ACC112 (cell line): ENCODE measurements around the gene ABCC11.
A peak's percentile ranks its signal among the peaks of the same experiment; 100 is the strongest.
"Not testable (repeated sequence)": the region's sequence is repeated elsewhere in the genome, so short reads cannot be mapped to it uniquely, and the experiment has no call there.

Experiments used
- H2AFZ ChIP-seq: fragments of 200-600 bp; sonication (generic); one replicate; pipeline ENCODE4 v1.6.0; 2017; ENCODE audit warnings: antibody characterized with exemption, low read length; ENCODE audit not compliant: unreplicated experiment
- H3K27ac ChIP-seq: fragments of 200-600 bp; sonication (generic); 2 replicates; pipeline ENCODE4 v1.5.1; 2014; ENCODE audit warnings: low read depth, mild to moderate bottlenecking, antibody characterized with exemption, low read length, moderate library complexity
- H3K27me3 ChIP-seq: fragments of 200-600 bp; sonication (generic); 2 replicates; pipeline ENCODE4 v1.6.1; 2014; ENCODE audit warnings: mild to moderate bottlenecking, antibody characterized with exemption, low read length, moderate library complexity, mixed read lengths; ENCODE audit not compliant: insufficient read depth
- H3K36me3 ChIP-seq: fragments of 200-600 bp; sonication (generic); 2 replicates; pipeline ENCODE4 v1.6.1; 2016; ENCODE audit warnings: mild to moderate bottlenecking, antibody characterized with exemption, low read length, moderate library complexity, mixed read lengths; ENCODE audit not compliant: insufficient read depth
- H3K4me1 ChIP-seq: fragments of 200-600 bp; sonication (generic); one replicate; pipeline ENCODE4 v1.6.1; 2016; ENCODE audit warnings: low read length, mixed read lengths; ENCODE audit not compliant: insufficient read depth, unreplicated experiment, control insufficient read depth
- H3K4me3 ChIP-seq: fragments of 200-600 bp; sonication (generic); 2 replicates; pipeline ENCODE4 v1.5.1; 2014; ENCODE audit warnings: mild to moderate bottlenecking, low read depth, low read length
- H3K79me2 ChIP-seq: fragments of 200-600 bp; sonication (generic); one replicate; pipeline ENCODE4 v1.6.0; 2016; ENCODE audit warnings: low read length; ENCODE audit not compliant: control insufficient read depth, unreplicated experiment, insufficient read depth

ABCC11 gene

DNA sequence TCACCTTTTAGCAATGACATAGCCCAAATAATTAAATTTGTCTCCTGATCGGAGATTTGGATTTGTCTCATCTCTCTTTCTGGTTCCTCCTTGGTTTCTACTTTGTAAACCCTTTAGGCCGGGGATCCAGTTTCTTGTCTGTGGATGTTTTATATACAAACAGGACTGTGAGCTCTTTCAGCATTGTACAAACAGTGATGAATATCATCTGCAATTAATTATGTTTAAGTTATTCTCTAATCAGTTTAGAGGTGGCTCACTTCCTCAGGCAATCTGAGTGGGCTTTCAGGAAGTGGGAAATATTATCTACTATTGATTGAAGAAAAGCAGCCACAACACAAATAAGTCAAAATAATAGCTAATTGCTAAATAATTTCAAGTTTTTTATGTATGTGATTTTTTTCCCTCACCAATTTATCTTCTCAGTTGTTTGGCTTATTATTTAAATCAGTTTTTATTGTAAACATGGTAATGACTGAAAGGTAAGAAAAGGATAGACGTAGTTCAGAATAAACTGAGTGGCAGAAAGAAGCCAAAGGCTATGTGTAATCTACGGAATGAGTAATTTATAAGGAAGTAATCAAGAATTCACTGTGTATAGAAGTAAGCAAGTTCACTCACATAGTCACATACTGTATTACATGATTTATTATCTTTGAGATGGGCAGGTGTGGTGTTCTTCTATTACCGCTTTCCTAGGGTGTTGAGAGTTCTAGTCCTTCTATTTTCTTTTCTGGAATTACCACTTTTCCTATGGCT lies 3.4 kb upstream of the ABCC11 start:
- Histone ChIP-seq H2AFZ (no peak overlapping the region), H3K4me1 (peaks cover 10% of the 10 kb centered on the region), H3K27ac (no peak overlapping the region), H3K79me2 (peaks cover 52% of the 10 kb centered on the region), H3K4me3 (no peak overlapping the region), H3K27me3 (no peaks in the 10 kb centered on the region), H3K36me3 (peaks cover 5% of the 10 kb centered on the region; the same call in 1 of the 2 replicates)

DNA sequence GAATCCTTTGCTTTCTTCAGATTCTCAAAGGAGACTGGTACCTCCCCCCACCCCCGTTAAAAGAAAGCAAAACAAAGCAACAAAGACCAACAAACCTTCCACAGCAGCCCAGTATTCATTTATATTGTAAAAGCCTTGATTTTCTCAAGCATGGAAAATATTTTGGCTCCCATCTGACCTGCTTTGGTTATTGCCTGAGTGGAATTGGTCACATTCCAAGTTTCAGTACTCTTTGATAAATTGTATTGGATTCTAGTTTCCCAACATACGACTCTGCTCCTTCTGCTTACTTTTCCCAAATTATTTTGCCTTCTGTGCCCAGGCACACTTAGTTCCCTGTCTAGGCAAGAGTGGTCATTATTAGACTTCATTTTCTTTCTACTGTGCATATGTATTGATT lies 1.3 kb downstream of the ABCC11 start:
- H3K36me3 ChIP-seq = no peaks in the 10 kb centered on the region
- peaks cover 16% of the 10 kb centered on the region for H3K4me1 ChIP-seq
- no peaks in the 10 kb centered on the region for H3K27me3 ChIP-seq
- H3K4me3 ChIP-seq = peak overlapping the region; percentile 94
- H3K79me2 ChIP-seq = peaks cover 60% of the 10 kb centered on the region
- no peak overlapping the region for H2AFZ ChIP-seq
- no peak overlapping the region for H3K27ac ChIP-seq

DNA sequence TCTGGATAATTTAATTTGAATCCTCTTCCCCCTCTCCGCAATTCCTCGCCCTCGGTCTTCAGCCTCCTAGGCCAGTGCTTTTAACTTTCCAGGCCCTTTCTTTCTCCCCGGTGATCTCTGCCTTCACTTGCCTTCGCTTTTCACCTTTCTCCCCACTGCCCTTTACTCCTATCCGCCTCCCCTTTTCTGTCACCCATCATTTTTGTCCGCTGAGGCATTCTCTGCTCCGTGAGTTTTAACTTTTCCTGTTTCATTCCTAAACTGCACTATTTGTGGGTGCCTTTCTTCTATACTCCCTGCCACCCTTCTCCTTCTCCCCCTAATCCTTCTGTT lies 2.5 kb downstream of the ABCC11 start:
- peaks cover 16% of the 10 kb centered on the region for H3K4me1 ChIP-seq
- H3K36me3 ChIP-seq = no peaks in the 10 kb centered on the region
- peak overlapping the region; percentile 48; the same call in 1 of the 2 replicates for H3K27ac ChIP-seq
- H3K79me2 ChIP-seq = peaks cover 52% of the 10 kb centered on the region
- H3K4me3 ChIP-seq = peak overlapping the region; percentile 94
- no peaks in the 10 kb centered on the region for H3K27me3 ChIP-seq
- peak overlapping the region; percentile 94 for H2AFZ ChIP-seq

DNA sequence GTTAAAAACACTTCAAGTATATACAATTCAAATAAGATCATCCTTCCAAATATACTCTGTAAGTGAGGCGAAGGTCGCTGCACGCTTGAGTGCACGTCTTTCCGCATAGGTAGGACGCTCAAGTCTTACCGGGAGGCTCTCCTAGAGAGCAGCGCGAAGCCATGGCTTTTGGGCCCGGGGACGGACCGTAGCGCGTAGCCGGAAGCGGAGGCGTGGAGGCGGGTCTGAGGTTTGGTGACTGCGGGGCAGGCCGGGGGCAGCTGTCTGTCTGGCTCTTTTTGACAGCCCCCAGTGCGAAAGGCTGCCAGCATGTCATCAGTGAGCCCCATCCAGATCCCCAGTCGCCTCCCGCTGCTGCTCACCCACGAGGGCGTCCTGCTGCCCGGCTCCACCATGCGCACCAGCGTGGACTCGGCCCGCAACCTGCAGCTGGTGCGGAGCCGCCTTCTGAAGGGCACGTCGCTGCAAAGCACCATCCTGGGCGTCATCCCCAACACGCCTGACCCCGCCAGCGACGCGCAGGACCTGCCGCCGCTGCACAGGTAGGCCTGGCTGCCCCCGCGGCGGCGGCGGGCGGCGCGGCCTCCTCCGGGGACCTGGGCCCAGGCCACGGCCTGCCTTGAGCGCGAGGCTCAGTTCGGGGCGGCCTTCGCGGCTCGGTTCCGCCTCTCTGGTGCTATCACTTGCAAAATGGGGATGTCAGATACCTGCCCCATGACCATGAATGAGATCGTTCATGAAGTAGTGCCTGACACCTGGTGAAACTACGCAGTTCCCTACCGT lies 3.1 kb downstream of the ABCC11 start, which contains the start of gene LONP2:
Gene LONP2 (plus strand): TSS at position 221 of the 783 bp plus-strand sequence. CDS start 89 bp downstream, at position 310.
- Histone ChIP-seq H3K4me3 (peak within 1 kb of the TSS; percentile 94), H3K36me3 (no peaks in the 10 kb centered on the region), H3K27me3 (no peaks in the 10 kb centered on the region), H3K79me2 (peaks cover 50% of the 10 kb centered on the region), H2AFZ (peak within 1 kb of the TSS; percentile 94), H3K4me1 (peaks cover 16% of the 10 kb centered on the region), H3K27ac (peak within 1 kb of the TSS; percentile 48; the same call in 1 of the 2 replicates)

DNA sequence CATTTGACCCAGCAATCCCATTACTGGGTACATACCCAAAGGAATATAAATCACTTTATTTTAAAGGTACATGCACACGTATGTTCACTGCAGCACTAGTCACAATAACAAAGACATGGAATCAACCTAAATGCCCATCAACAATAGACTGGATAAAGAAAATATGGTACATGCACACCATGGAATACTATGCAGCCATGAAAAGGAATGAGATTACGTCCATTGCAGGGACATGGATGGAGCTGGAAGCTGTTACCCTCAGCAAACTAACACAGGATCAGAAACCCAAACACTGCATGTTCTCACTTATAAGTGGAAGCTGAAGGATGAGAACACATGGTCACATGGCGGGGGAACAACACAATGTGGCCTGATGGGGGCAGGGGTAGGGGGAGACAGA lies 7.2 kb downstream of the ABCC11 start:
- H3K4me1 ChIP-seq, H2AFZ ChIP-seq, H3K27ac ChIP-seq, H3K36me3 ChIP-seq, H3K4me3 ChIP-seq, H3K27me3 ChIP-seq: not testable (repeated sequence)
- H3K79me2 ChIP-seq = peaks cover 10% of the 10 kb centered on the region

DNA sequence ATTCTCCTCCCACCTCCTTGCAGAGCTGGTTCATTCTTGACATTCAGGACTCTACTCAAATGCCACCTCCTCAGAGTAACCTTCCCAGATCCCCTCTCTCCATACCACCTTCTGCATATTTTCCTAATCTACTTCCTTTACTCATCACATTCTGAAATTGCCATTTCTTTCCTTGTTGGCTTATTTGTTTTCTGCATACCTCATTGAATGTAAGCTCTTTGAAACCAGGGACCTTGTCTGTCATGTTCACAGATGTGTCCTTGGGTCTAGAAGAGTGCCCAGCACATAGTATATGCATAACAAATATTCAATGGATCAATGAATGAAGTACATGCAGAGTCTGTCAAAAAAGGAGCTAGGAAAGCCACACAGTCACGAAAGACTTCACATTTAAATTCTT lies 11.1 kb downstream of the ABCC11 start:
- no peak overlapping the region for H2AFZ ChIP-seq
- no peaks in the 10 kb centered on the region for H3K79me2 ChIP-seq

DNA sequence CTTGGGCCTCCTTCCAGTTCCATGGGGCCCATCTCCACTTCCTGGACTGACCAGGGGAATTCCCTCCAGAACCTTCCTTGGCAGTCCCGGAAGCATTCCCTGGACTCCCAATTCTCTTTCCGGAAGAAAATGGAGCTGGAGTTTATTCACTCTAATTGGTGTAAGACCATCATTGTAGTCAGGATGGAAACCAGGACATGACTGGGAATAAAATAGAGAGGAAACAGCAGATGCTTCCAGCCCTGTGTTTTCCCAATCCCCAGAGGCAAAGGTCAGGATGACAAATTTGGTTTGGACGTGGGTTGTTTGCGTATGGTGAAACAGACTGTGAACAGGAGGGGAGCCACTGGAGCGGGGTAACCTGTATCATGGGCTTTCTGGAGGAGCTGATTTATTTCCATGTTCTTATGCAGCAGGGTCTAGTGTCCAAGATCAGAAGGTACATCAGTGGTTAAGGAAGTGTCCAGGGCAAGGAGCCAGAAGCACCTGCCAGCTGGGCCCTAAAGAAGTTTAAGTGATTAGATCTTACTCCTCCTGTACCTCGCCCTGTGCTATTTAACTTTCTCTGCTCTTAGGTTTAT lies 11.7 kb downstream of the ABCC11 start:
- Histone ChIP-seq H2AFZ (no peak overlapping the region), H3K27ac (no peak overlapping the region)

More for the DNA sequence above, 11.1 kb downstream of the ABCC11 start:
- Histone ChIP-seq H3K27me3 (no peaks in the 10 kb centered on the region), H3K4me1 (peaks cover 4% of the 10 kb centered on the region), H3K4me3 (no peak overlapping the region), H3K27ac (no peak overlapping the region), H3K36me3 (no peaks in the 10 kb centered on the region)

DNA sequence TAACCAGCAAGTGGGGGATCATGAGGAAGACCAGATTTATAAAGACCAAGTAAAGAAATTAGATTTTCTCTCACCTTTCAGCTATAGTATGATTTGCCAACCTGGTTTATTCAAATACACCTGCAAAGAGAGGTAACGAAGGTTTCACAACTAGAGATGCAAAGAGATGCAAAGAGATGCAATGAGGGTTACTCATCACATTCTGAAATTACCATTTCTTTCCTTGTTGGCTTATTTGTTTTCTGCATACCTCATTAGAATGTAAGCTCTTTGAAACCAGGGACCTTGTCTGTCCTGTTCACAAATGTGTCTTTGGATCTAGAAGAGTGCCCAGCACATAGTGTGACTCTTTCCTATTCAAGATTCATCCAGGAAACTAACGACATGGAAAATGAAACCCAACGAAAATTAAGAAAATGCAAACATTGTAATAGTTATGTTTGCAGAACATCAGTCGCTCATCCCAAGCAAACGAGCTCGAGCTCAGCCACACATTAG lies 12.2 kb downstream of the ABCC11 start:
- H2AFZ ChIP-seq = no peak overlapping the region
- H3K79me2 ChIP-seq = no peaks in the 10 kb centered on the region
- no peaks in the 10 kb centered on the region for H3K36me3 ChIP-seq
- peaks cover 4% of the 10 kb centered on the region for H3K4me1 ChIP-seq
- H3K4me3 ChIP-seq = no peak overlapping the region
- no peaks in the 10 kb centered on the region for H3K27me3 ChIP-seq
- no peak overlapping the region for H3K27ac ChIP-seq

More for the DNA sequence above, 11.7 kb downstream of the ABCC11 start:
- Histone ChIP-seq H3K36me3 (no peaks in the 10 kb centered on the region), H3K4me1 (peaks cover 4% of the 10 kb centered on the region), H3K79me2 (no peaks in the 10 kb centered on the region), H3K4me3 (no peak overlapping the region), H3K27me3 (no peaks in the 10 kb centered on the region)

DNA sequence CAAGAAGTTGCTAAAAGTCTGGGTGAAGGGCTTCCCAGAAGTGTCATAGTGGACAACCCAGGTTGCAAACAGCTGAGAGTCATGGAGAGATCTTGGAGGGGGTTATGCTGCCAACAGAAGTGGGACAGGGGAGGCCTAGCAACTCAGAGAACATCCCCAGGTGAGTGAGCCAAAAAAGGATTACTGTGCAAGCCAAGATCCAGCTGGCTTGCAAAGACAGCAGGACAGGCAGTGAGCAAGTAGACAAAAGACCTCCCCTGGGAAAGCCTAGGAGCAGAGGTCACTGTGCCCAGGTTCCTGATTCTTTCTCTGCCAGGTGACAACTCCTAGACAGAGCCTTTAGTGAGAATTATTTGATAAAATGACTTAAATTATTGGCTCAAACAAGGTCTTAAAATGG lies 12.7 kb downstream of the ABCC11 start:
- H3K36me3 ChIP-seq = no peaks in the 10 kb centered on the region
- peaks cover 4% of the 10 kb centered on the region for H3K4me1 ChIP-seq
- H3K27ac ChIP-seq = no peak overlapping the region
- no peaks in the 10 kb centered on the region for H3K27me3 ChIP-seq
- no peak overlapping the region for H2AFZ ChIP-seq
- H3K79me2 ChIP-seq = no peaks in the 10 kb centered on the region
- H3K4me3 ChIP-seq = no peak overlapping the region

DNA sequence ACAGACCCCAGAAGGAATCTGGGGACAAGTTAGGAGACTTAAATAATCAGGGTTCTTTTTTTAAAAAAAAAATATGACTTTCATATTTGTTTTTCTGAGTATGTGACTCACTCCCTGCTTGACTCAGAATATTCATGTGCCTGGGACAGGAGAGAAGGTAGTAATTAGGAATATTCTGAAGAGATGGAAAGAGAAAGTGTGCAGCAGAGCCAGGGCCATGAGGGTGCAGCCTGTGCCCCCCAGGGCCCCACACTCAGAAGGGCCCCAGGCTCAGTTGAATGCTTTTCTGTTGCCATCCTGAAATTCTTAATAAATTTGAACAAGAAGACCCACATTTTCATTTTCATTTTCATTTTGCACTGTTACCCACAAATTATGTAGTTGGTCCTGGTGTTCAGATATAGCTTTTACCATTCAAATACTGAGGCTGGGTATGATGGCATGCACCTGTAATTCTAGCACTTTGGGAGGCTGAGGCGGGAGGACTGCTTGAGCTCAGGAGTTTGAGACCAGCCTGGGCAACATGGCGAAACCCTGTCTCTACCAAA lies 14.8 kb downstream of the ABCC11 start:
- no peak overlapping the region for H3K4me3 ChIP-seq
- H3K27ac ChIP-seq = no peak overlapping the region
- H3K79me2 ChIP-seq = no peaks in the 10 kb centered on the region
- H3K4me1 ChIP-seq = peaks cover 4% of the 10 kb centered on the region
- no peaks in the 10 kb centered on the region for H3K27me3 ChIP-seq
- H3K36me3 ChIP-seq = no peaks in the 10 kb centered on the region
- H2AFZ ChIP-seq = no peak overlapping the region
